A673 (cell line): ENCODE measurements around the gene TEN1.

Experiments used
- CTCF ChIP-seq: fragments of 300-800, 200-600 bp; sonication (generic); conservative IDR thresholded peaks from 2 replicates; pipeline ENCODE4 v1.5.1; 2017; ENCODE audit warnings: low read depth, mild to moderate bottlenecking, antibody characterized with exemption, low read length, moderate library complexity, mixed read lengths
- EZH2 ChIP-seq: fragments of 200-600 bp; sonication (generic); IDR thresholded peaks from 2 replicates; pipeline ENCODE4 v1.6.1; 2017; ENCODE audit warnings: borderline replicate concordance, low read depth, mild to moderate bottlenecking, mixed read lengths, antibody characterized with exemption, low read length; ENCODE audit not compliant: poor library complexity, severe bottlenecking

GRCh38 chr17:76025294-76025693, 46.3 kb downstream of the TEN1 start:
- TF ChIP-seq CTCF (no peak), EZH2 (no peak)
